ENCODE results near the gene SRPK2.

DNA sequence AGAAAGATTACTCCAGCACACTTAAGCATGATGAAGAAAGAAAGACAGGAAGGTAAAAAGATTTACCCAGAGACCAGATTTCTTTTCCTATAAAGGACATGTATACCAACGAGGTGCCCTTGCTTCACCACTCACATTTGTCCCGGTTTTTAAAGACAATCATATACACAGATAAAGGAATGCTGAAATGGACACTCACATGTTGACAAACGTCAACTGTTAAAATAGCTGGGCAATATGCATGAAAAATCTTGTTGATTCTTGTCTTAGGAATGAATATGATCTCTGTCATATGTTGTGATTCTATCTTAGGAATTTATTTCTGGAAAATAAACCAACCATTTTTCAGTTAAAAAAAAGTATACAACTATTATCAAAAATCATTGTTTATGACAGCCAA is 158.2 kb downstream of the SRPK2 start:
- TF ChIP-seq NFIC (IDR thresholded peaks at IDR 0.05; ENCODE audit: borderline replicate concordance), result no peak
- no peak for TF ChIP-seq NRF1 (IDR thresholded peaks at IDR 0.05; ENCODE audit: low read depth, low read length)
- no peak for TF ChIP-seq EZH2phosphoT487 (IDR thresholded peaks at IDR 0.05; ENCODE audit: borderline replicate concordance, low read depth)
- TF ChIP-seq, protein P1, sequence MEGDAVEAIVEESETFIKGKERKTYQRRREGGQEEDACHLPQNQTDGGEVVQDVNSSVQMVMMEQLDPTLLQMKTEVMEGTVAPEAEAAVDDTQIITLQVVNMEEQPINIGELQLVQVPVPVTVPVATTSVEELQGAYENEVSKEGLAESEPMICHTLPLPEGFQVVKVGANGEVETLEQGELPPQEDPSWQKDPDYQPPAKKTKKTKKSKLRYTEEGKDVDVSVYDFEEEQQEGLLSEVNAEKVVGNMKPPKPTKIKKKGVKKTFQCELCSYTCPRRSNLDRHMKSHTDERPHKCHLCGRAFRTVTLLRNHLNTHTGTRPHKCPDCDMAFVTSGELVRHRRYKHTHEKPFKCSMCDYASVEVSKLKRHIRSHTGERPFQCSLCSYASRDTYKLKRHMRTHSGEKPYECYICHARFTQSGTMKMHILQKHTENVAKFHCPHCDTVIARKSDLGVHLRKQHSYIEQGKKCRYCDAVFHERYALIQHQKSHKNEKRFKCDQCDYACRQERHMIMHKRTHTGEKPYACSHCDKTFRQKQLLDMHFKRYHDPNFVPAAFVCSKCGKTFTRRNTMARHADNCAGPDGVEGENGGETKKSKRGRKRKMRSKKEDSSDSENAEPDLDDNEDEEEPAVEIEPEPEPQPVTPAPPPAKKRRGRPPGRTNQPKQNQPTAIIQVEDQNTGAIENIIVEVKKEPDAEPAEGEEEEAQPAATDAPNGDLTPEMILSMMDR (IDR thresholded peaks at IDR 0.05), result no peak
- no peak for TF ChIP-seq RCOR1 (IDR thresholded peaks at IDR 0.05; ENCODE audit: low read length)
- TF ChIP-seq, protein P2, sequence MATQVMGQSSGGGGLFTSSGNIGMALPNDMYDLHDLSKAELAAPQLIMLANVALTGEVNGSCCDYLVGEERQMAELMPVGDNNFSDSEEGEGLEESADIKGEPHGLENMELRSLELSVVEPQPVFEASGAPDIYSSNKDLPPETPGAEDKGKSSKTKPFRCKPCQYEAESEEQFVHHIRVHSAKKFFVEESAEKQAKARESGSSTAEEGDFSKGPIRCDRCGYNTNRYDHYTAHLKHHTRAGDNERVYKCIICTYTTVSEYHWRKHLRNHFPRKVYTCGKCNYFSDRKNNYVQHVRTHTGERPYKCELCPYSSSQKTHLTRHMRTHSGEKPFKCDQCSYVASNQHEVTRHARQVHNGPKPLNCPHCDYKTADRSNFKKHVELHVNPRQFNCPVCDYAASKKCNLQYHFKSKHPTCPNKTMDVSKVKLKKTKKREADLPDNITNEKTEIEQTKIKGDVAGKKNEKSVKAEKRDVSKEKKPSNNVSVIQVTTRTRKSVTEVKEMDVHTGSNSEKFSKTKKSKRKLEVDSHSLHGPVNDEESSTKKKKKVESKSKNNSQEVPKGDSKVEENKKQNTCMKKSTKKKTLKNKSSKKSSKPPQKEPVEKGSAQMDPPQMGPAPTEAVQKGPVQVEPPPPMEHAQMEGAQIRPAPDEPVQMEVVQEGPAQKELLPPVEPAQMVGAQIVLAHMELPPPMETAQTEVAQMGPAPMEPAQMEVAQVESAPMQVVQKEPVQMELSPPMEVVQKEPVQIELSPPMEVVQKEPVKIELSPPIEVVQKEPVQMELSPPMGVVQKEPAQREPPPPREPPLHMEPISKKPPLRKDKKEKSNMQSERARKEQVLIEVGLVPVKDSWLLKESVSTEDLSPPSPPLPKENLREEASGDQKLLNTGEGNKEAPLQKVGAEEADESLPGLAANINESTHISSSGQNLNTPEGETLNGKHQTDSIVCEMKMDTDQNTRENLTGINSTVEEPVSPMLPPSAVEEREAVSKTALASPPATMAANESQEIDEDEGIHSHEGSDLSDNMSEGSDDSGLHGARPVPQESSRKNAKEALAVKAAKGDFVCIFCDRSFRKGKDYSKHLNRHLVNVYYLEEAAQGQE (IDR thresholded peaks at IDR 0.05; ENCODE audit: low read depth, low read length), result no peak
- TF ChIP-seq, protein P3, sequence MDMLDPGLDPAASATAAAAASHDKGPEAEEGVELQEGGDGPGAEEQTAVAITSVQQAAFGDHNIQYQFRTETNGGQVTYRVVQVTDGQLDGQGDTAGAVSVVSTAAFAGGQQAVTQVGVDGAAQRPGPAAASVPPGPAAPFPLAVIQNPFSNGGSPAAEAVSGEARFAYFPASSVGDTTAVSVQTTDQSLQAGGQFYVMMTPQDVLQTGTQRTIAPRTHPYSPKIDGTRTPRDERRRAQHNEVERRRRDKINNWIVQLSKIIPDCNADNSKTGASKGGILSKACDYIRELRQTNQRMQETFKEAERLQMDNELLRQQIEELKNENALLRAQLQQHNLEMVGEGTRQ (IDR thresholded peaks at IDR 0.05; ENCODE audit: borderline replicate concordance, low read depth, low read length), result no peak
- TF ChIP-seq TCF12 (IDR thresholded peaks at IDR 0.05), result no peak
- no peak for TF ChIP-seq GABPA (IDR thresholded peaks at IDR 0.05; ENCODE audit: low read depth)

All from SK-N-SH (cell line).